MM.1S (cell line): ENCODE measurements around the gene LYZL6.

Source experiments
- CTCF ChIP-seq: fragments of 300-600 bp; sonication (generic); IDR thresholded peaks from 2 replicates; pipeline ENCODE4 v1.5.1; 2016; ENCODE audit warnings: antibody characterized with exemption, low read length, mixed read lengths
- EZH2 ChIP-seq: fragments of 300-600 bp; sonication (generic); optimal IDR thresholded peaks from 2 replicates; pipeline ENCODE3; 2017; ENCODE audit warnings: low read depth, mild to moderate bottlenecking, antibody characterized with exemption, low read length, mixed read lengths
- EZH2phosphoT487 ChIP-seq: fragments of 300-600 bp; sonication (generic); IDR thresholded peaks from 2 replicates; pipeline ENCODE4 v1.6.1; 2018; ENCODE audit warnings: antibody characterized with exemption, low read length

- TF ChIP-seq EZH2phosphoT487 (no peak), CTCF (no peak), EZH2 (no peak)
These were observed 19.9 kb downstream of the LYZL6 start for GRCh38 chr17:35923609-35924114.
